AG04449 (cell line): ENCODE results near the gene SPACA4.

Source experiments
- CTCF ChIA-PET: fragments of 350-600 bp; formaldehyde crosslinking; extraction: SDS; loops from one replicate; lab custom pipeline; 2021; ENCODE audit warnings: antibody characterized with exemption; lab: Yijun Ruan, JAX
- POLR2A ChIA-PET: fragments of 400-600, 350-600 bp; formaldehyde crosslinking; extraction: SDS; loops from one replicate; lab custom pipeline; 2020; ENCODE audit warnings: antibody characterized with exemption, inconsistent platforms; lab: Yijun Ruan, JAX
- DNase-seq: peaks from one replicate; pipeline ENCODE4 v3.0.0-alpha.2; 2010; ENCODE audit warnings: low read depth, low spot score
- H3K4me3 ChIP-seq: 2 replicates; pipeline ENCODE4 v1.5.1; 2011; ENCODE audit warnings: low read depth, mild to moderate bottlenecking, control low read depth, low read length
- TF ChIP-seq, protein P1 (sequence below): IDR thresholded peaks from one replicate; pipeline ENCODE4 v1.5.1; 2011; ENCODE audit warnings: mild to moderate bottlenecking, moderate library complexity, low read length, control low read depth, inconsistent platforms; ENCODE audit not compliant: insufficient read depth; ENCODE audit errors: missing control alignments

Gene SPACA4, protein sequence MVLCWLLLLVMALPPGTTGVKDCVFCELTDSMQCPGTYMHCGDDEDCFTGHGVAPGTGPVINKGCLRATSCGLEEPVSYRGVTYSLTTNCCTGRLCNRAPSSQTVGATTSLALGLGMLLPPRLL

DNA sequence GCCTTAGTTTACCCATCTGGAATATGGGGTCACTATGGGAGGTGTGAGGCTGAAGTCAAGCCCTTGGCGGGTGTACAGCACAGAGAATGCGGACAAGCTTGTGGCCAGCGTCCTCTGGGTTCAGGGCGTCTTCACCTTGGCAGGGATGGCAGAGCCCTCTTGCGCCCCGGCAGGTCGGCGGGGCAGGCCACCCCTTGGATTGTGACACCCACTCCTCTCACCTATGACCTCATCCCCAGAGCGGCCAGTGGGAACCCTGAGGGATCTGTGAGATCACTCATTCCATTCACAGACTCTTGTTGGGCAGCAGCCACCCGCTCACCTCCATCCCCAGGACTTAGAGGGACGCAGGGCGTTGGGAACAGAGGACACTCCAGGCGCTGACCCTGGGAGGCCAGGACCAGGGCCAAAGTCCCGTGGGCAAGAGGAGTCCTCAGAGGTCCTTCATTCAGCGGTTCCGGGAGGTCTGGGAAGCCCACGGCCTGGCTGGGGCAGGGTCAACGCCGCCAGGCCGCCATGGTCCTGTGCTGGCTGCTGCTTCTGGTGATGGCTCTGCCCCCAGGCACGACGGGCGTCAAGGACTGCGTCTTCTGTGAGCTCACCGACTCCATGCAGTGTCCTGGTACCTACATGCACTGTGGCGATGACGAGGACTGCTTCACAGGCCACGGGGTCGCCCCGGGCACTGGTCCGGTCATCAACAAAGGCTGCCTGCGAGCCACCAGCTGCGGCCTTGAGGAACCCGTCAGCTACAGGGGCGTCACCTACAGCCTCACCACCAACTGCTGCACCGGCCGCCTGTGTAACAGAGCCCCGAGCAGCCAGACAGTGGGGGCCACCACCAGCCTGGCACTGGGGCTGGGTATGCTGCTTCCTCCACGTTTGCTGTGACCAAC is at the start of gene SPACA4:
TSS of gene SPACA4 (plus strand) at position 280 of the 896 bp plus-strand sequence. CDS start at position 517, 237 bp downstream.
- H3K4me3 ChIP-seq, result no peak within 1 kb of the TSS
- no peak for DNase-seq
- ChIA-PET POLR2A (no interaction called here), CTCF (interaction anchor here (1.1 to 5.8 kb wide), 7 partner anchors 11 to 335 kb away, joined by 3 to 36 read pairs (median 12); partner anchors contain the start of genes RPL18 and SPHK2)
- TF ChIP-seq, protein P1, sequence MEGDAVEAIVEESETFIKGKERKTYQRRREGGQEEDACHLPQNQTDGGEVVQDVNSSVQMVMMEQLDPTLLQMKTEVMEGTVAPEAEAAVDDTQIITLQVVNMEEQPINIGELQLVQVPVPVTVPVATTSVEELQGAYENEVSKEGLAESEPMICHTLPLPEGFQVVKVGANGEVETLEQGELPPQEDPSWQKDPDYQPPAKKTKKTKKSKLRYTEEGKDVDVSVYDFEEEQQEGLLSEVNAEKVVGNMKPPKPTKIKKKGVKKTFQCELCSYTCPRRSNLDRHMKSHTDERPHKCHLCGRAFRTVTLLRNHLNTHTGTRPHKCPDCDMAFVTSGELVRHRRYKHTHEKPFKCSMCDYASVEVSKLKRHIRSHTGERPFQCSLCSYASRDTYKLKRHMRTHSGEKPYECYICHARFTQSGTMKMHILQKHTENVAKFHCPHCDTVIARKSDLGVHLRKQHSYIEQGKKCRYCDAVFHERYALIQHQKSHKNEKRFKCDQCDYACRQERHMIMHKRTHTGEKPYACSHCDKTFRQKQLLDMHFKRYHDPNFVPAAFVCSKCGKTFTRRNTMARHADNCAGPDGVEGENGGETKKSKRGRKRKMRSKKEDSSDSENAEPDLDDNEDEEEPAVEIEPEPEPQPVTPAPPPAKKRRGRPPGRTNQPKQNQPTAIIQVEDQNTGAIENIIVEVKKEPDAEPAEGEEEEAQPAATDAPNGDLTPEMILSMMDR, result no peak

DNA sequence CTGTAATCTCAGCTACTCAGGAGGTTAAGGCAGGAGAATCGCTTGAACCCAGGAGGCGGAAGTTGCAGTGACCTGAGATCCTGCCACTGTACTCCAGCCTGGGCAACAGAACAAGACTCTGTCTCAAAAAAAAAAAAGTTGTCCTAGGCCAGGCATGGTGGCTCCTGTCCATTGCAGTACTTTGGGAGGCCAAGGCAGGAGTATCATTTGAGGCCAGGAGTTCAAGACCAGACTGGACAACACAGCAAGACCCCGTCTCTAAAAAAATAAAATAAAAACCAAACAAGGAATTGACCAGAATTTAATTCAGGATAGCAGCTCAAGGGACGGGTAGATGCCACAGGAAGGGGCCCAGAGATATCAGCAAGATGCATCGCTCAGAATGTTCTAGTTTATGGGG is 49.7 kb upstream of the SPACA4 start:
- CTCF ChIA-PET, result interaction anchor here (1.0 to 2.5 kb wide), 2 partner anchors 32 to 68 kb away, joined by 3 to 9 read pairs; no protein-coding TSS in a partner anchor
- DNase-seq, result no peak
- no peak overlapping the region for H3K4me3 ChIP-seq
- TF ChIP-seq, protein P1, result no peak
- POLR2A ChIA-PET, result no interaction called here

DNA sequence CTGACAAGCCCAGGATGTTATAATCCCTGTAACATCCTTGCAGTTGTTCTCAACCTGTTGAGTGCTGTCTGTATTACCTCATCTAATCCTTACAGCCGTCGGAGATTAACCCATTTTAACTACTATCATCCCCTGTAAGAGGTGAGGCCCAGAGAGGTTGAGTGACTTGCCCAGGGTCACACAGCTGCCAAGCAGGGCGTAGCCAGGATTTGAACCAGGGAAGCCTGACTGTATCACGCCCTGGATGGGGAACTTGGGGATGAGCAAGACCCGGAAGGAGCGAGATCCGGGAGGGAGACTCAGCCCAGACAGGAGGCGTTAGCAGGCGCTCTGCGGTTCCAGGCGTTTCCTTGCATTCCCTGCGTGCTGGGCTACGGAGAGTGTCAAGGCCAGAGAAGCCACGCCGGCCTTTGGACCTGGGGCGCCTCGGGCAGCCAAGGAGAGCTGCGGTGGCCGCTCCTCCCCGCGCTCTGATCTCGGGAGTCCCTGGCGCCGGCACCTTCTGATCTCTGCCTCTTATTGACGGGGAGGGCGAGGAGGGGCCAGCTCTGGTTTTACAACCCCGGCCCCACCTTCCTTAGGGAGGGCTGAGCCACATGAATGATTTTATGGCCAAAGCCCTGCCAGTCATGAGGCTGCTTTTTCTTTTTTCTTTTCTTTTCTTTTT is 48.4 kb upstream of the SPACA4 start:
- DNase-seq, result no peak
- no peak overlapping the region; the same call in 1 of the 2 replicates for H3K4me3 ChIP-seq
- TF ChIP-seq, protein P1, result no peak
- CTCF ChIA-PET, result interaction anchor here (1.0 kb wide), 1 partner anchor 27 kb away, joined by 4 read pairs; no protein-coding TSS in a partner anchor
- POLR2A ChIA-PET, result no interaction called here

DNA sequence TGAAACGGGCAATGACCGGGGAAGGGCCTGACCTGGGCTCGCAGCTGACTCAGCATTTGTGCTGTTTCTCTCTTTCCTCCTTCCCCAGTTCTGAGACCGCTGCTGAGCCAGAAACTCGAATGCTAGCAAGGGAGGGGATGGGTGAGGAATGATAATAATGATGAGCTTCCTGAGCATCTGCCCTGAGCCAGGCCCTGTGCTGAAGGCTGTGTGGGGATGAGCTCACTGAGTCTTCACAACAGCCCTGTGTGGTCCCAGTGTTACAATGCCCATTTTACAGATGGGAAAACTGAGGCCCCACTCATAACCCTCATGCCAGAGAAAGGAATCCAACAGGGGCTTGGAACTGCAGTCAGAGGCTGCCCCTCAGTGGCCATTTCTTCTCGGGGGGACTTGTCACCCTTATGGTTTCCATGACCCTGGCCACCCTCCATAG is 46.4 kb upstream of the SPACA4 start:
- DNase-seq, result no peak
- no peak overlapping the region for H3K4me3 ChIP-seq
- TF ChIP-seq, protein P1, result no peak
- ChIA-PET CTCF (interaction anchor here (0.6 to 1.5 kb wide), 3 partner anchors 24 to 90 kb away, joined by 3 to 5 read pairs (median 3); no protein-coding TSS in a partner anchor), POLR2A (no interaction called here)

DNA sequence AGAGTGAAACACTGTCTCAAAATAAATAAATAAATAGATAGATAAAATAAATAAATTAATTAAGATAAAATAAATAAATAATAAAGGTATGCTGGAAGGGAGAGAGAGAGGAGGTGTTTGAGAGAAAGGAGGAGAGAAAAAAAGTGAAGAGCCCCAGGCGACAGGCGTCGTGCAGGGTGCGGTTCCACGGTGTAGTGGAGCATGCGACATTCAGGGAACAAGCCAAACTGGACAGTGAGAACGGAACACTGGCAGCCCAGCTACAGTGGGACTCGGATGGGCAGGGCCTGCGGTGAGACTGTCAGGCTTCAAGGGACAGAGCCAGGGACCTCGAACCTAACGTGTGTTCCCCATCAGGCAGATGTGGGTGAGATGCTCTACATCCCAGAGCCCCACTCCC is 45.1 kb upstream of the SPACA4 start:
- CTCF ChIA-PET, result no interaction called here
- TF ChIP-seq, protein P1, result no peak

DNA sequence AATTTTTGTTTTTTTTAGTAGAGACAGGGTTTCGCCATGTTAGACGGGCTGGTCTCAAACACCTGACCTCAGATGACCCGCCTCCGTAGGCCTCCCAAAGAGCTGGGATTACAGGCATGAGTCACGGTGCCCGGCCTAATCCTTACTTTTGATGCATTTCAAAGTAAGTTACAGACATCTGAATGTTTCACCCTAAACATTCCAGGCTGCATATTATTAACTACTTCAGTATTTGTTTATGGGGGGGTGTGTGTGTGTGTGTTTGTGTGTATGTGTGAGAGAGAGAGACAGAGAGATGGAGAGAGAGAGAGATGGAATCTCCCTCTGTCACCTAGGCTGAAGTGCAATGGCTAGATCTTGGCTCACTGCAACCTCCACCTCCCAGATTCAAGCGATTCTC is 41.5 kb upstream of the SPACA4 start:
- no peak overlapping the region for H3K4me3 ChIP-seq
- DNase-seq, result no peak
- TF ChIP-seq, protein P1, result no peak
- ChIA-PET CTCF (interaction anchor here (1.8 kb wide), 1 partner anchor 12 kb away, joined by 3 read pairs; no protein-coding TSS in a partner anchor), POLR2A (no interaction called here)

More for the DNA sequence above, 45.1 kb upstream of the SPACA4 start:
- no peak overlapping the region for H3K4me3 ChIP-seq
- POLR2A ChIA-PET, result no interaction called here
- DNase-seq, result no peak
